HG02571 (cell line): Measurements from ENCODE around the gene SOWAHB.
"Not testable (repeated sequence)": the region's sequence is repeated elsewhere in the genome, so short reads cannot be mapped to it uniquely, and the experiment has no call there.

Experiments used
- ATAC-seq: cut with Tn5 transposase; IDR thresholded peaks from one replicate; pipeline ENCODE4 v1.9.1; 2021; ENCODE audit warnings: mild to moderate bottlenecking, moderate library complexity; ENCODE audit not compliant: unreplicated experiment

SOWAHB gene

GRCh38 chr4:76895619-76896018 lies 2.3 kb downstream of the SOWAHB start:
- ATAC-seq, result no peak

- no peak for ATAC-seq
Observed at GRCh38 chr4:76894537-76895255, 3.2 kb downstream of the SOWAHB start.

- ATAC-seq, result no peak
Observed at GRCh38 chr4:76892601-76893000, 5.3 kb downstream of the SOWAHB start.

DNA sequence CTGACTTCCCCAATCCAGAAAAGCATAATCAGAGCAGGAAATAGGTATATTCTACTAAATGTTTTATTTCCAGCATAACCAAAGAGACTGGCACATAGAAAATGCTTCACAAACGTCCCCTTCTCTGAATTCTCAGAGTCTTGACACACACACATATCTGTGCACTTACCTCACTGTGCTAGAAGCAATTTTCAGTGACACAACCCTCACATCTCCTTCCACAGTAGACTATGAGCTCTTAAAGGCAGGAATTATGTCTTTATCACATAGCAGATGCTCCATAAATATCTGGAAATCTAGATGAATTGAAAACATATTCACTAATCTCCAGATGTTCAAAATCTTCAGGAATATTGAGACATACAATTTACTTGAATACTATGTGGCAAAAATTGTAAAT lies 5.9 kb downstream of the SOWAHB start:
- ATAC-seq, result no peak

DNA sequence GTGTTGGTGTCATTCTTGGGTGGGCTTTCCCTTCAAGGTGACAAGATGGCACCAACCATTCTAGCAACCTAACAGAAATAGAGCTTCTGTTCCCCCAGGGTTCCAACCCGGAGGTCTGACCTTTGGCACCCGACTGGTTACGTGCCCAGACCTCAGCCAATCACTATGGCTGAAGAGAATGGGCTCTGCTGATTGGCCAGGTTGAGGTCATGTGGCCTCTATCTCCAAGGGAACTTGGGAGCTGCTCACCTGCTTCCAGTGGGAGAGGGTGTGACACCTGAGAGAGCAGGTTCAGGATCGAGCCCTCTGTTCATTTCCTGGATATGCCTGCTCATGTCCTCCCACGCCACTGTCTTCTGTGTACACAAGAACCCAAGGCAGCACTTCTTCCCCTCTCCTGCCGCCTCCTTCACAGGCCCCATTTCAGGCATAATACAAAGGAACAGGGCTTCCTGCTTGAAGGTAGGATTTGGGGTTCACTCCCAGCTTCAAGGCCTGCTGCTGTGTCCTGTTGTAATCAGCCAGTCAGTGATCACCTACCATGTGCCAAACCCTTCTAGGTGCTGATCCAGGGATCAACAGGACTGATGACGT lies 11.0 kb downstream of the SOWAHB start:
- no peak for ATAC-seq

- ATAC-seq, result no peak
Observed at GRCh38 chr4:76886214-76886613, 11.7 kb downstream of the SOWAHB start.

DNA sequence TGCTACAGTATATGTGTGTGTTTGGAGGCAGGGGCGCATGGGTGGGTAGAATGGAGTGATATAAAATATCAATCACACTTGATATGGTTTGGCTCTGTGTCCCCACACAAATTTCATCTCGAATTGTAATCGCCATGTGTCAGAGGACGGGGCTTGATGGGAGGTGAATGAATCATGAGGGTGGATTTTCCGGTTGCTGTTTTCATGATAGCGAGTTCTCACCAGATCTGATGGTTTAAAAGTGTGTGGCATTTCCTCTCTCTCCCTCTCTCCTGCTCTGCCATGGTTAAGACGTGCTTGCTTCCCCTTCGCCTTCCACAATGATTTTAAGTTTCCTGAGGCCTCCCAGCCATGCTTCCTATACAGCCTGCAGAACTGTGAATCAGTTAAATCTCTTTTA lies 14.8 kb downstream of the SOWAHB start:
- no peak for ATAC-seq

- no peak for ATAC-seq
Observed at GRCh38 chr4:76882630-76883029, 15.3 kb downstream of the SOWAHB start.

DNA sequence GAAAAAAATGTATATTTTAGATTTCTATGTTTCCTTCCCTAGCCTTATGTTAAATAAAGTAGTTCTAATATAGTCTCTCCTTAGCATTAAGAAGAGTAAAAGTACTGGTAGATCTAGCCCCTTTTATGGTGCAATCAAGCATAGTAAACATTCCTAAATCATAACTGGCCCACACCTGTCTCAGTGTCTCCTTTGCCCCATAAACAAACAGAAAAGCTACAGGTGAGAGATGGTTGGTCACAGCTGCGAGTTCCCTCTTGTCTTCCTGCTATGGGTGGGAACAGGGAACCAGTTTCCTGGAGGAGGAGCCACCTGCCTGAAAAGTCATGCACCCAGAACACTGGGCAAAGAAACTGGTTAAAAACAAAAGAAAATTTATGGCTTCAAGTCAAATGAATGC lies 16.6 kb downstream of the SOWAHB start:
- no peak for ATAC-seq

DNA sequence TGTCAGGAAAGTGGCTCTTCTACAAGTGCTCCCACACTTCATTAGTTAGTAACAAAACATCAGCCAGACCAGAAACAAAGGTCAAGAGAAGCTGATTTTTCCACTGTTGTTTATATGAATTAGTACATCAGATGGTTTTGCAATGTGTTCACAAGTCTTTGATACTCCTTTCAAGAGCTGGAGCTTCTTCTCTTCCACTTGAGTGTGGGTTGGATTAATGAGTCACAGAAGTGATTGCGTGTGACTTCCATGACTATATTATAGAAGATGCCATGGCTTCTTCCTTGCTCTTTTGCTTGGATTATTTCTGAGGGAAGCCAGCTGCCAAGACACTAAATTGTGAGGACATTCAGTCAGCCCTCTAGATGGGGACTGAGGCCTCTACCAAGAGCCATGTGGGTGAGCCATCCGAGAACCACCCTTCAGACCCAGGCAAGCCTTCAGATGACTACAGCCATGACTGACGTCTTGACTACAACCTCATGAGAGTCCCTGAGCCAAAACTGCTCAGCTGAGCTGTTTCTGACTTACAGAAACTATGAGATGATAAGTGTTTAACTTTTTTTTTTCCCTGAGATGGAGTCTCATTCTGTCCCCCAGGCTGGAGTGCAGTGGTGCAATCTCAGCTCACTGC lies 18.1 kb downstream of the SOWAHB start:
- no peak for ATAC-seq

GRCh38 chr4:76878641-76879165 lies 19.2 kb downstream of the SOWAHB start:
- ATAC-seq, result not testable (repeated sequence)

DNA sequence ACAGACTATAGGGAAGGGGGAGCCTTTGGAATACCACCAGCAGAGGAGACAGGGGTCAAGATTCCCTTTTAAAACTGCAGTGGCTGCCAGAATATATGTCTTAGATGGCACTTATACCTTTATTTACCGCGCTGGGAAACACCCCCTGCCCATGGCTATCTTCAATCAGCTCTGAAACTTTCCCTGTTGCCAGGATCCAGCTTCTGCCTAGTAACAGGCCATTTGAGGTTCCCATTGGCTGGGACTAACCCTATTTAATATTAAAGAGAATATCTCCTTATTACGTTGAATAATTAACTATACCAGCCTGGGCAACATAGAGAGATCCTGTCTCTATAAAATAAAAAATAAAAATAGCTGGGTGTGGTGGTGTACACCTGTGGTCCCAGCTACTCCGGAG lies 23.8 kb downstream of the SOWAHB start:
- no peak for ATAC-seq

DNA sequence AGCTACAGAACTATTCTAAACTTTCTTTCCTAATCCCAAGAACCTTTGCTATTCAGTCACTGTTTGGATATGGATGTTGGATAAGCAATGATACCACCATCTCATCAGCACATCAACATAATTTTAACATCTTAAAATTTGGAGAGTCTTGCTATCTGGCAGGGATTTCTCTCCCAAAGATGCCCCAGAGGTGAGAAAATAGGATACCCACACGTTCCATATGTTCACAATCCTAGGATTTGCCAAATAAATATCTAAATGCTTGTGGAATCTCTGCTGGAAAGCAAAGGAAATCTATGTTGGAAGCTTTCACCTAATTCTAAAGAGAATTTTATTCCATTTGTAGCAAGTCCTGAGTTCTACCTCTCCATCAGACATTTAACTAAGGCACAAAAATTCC lies 24.4 kb downstream of the SOWAHB start:
- ATAC-seq, result no peak

GRCh38 chr4:76872556-76872955 lies 25.4 kb downstream of the SOWAHB start:
- ATAC-seq, result no peak

DNA sequence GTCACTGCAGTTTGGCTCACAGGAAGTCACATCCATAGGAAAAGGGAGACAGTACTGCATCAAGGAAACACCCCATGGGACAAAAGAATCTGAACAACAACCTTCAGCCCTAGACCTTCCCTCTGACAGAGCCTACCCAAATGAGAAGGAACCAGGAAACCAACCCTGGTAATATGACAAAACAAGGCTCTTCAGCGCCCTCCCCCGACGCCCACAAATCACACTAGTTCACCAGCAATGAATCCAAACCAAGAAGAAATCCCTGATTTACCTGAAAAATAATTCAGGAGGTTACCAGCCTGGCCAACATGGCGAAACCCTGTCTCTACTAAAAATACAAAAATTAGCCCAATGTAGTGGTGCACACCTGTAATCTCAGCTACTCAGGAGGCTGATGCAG lies 29.2 kb downstream of the SOWAHB start:
- ATAC-seq, result not testable (repeated sequence)

DNA sequence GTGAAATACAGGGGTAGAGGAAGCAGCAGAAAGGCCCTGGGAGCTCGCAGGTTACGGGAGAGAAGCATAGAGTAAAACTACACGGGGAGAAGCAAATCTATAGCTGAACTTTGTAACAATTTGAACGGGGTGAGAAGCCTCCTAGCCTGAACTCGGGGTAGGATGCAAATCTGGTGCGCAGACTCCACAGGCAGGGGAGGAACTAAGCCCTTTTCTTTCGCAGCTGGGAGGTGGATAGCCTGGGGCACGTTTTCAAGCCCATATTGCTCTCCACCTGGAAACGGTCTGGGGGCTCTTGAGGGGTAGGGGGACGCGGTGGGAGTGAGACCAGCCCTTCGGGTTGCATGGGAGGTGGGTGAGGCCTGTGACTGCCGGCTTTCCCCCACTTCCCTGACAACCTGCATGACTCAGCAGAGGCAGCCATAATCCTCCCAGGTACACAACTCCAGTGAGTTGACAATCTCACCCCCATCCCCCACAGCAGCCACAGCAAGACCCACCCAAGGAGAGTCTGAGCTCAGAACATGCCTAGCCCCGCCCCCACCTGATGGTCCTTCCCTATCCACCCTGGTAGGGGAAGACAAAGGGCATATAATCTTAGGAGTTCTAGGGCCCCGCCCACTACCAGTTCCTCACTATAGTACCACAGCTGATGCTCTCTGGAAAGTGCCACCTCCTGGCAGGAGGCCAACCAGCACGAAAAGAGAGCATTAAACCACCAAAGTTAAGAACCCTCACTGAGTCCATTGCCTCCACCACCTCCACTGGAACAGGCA lies 29.9 kb downstream of the SOWAHB start:
- ATAC-seq, result no peak

- ATAC-seq, result no peak
Observed at GRCh38 chr4:76867377-76867776, 30.6 kb downstream of the SOWAHB start.

DNA sequence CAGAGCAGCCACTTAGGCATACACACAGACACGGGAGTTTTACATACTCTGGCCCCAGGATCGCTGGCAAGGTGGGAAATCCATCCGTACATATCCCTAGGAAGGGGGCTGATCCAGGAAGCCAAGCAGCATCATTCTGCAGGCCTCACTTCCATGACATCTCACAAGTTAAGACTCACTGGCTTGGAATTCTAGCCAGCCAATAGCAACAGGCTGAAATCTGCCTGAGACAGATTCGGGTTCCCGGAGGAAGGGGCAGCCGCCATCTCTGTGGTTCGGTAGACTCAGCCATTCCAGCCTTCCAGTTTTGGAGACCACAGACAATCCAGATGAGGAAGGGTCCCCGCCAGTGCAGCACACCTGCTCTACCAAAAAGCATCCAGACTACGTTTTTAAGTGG lies 31.3 kb downstream of the SOWAHB start:
- ATAC-seq, result no peak

GRCh38 chr4:76858319-76858718 lies 39.6 kb downstream of the SOWAHB start:
- no peak for ATAC-seq

GRCh38 chr4:76857074-76857409 lies 40.9 kb downstream of the SOWAHB start:
- no peak for ATAC-seq

DNA sequence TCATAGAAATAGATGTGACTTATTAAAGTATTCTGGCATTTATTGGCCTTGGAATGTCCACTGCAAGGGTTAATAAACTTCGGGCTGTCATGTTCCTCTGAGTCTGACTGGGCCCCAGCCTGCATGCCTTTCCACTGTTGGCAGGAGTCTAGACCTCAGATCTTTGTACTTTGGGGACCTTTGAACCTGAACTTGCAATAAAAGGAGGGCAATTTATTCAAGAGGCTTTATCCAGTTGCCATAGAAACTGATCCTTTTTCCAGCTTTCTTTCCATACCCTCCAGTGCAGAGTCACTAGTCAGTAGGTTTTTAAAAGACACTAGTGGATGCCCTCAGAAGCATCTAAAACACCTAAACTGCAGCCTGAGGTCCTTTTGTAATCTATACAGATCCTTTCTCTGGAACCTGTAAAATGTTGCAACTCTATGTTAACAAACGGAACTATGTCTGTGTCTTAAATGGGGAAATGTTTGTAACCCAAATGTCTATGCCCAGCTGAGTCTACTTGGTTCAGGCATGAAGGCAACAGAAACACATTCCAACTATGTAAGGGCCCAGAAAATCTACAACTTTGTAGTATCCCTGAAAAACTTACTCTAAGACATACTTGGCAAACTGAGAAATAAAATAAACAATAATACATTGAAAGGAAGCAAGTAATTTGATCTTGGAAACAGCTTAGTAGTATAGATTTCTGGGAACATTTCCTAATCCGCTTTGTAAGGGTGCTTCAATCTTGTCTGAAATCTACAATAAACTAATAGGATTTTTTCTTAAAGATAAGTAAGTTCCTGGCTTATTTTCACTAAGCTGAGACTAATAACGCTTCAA lies 41.5 kb downstream of the SOWAHB start:
- no peak for ATAC-seq
